Measurements from ENCODE around the gene NEK2.
A peak's percentile ranks its signal among the peaks of the same experiment; 100 is the strongest.

The NEK2 gene

DNA sequence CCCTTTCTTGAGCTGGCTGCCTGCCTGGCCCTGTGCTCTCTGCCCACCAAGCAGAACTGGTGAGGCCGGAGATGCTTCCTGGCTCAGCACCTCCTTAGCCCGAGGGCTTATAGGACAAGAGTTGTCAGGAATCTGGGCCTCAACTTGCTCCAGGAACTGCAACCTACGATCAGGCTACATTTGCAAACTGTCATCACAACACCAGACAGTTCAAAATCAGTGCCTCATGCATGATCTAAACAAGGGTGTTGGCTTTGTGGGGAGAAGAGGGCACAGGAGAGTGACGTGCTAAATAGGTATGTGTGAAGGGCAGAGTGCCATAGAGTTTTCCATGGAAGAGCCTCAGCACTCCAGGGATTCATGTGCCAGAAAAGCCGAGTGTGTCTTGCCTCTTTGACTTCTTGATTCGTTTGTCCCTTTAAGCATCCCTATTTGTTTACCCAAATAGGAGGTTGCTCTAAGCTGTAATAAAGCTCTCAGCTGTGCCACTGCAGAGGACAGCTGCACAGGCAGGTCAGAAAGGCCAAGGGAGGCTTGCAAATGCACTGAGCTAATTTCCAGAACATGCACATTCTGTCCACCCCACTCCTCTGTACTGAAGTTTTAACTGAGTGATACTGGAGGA is 30.2 kb upstream of the NEK2 start:
- no peak for TF ChIP-seq CTCF (IDR thresholded peaks at IDR 0.05; ENCODE audit: borderline replicate concordance, control extremely low read depth, extremely low read depth, insufficient read depth, missing control alignments)
- in situ Hi-C loops (cut with MboI; ENCODE audit: low sequenced_read_pairs, unreplicated experiment), result no loop called here
- no peak for DNase-seq (ENCODE audit: low spot score)

GRCh38 chr1:211704543-211704942 is 29.1 kb upstream of the NEK2 start:
- DNase-seq (ENCODE audit: low spot score), result no peak
- in situ Hi-C loops (cut with MboI; ENCODE audit: low sequenced_read_pairs, unreplicated experiment), result no loop called here
- no peak for TF ChIP-seq CTCF (IDR thresholded peaks at IDR 0.05; ENCODE audit: borderline replicate concordance, control extremely low read depth, extremely low read depth, insufficient read depth, missing control alignments)

GRCh38 chr1:211703812-211704537 is 28.6 kb upstream of the NEK2 start:
- DNase-seq (ENCODE audit: low spot score), result no peak
- TF ChIP-seq CTCF (IDR thresholded peaks at IDR 0.05; ENCODE audit: borderline replicate concordance, control extremely low read depth, extremely low read depth, insufficient read depth, missing control alignments), result no peak
- in situ Hi-C loops (cut with MboI; ENCODE audit: low sequenced_read_pairs, unreplicated experiment), result no loop called here

DNA sequence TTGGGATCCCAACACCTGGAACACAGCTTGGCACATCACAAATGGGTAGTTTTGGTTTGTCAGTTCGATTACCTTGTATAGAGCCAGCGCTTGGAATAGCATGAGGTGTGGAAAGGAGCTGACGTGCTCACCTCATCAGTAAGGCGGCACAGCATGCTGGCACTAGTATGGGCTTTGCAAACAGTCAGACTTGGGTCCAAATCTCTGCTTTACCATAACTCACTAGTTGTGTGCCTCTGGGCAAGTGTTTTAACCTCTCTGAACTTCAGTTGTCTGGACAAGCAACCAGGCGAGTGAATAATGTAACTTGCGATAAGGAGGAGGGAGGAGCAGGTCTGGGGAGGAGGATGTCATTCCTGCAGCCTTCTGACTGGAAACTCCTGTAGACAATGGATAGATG is 26.3 kb upstream of the NEK2 start:
- no peak for DNase-seq (ENCODE audit: low spot score)
- in situ Hi-C loops (cut with MboI; ENCODE audit: low sequenced_read_pairs, unreplicated experiment), result no loop called here
- no peak for TF ChIP-seq CTCF (IDR thresholded peaks at IDR 0.05; ENCODE audit: borderline replicate concordance, control extremely low read depth, extremely low read depth, insufficient read depth, missing control alignments)

GRCh38 chr1:211699059-211699458 is 23.6 kb upstream of the NEK2 start:
- DNase-seq (ENCODE audit: low spot score), result no peak
- TF ChIP-seq CTCF (IDR thresholded peaks at IDR 0.05; ENCODE audit: borderline replicate concordance, control extremely low read depth, extremely low read depth, insufficient read depth, missing control alignments), result no peak
- in situ Hi-C loops (cut with MboI; ENCODE audit: low sequenced_read_pairs, unreplicated experiment), result loop anchor here (10.0 to 25.0 kb wide), 3 partner anchors 336 to 663 kb away; partner anchors contain the start of genes DTL, INTS7 and PPP2R5A

DNA sequence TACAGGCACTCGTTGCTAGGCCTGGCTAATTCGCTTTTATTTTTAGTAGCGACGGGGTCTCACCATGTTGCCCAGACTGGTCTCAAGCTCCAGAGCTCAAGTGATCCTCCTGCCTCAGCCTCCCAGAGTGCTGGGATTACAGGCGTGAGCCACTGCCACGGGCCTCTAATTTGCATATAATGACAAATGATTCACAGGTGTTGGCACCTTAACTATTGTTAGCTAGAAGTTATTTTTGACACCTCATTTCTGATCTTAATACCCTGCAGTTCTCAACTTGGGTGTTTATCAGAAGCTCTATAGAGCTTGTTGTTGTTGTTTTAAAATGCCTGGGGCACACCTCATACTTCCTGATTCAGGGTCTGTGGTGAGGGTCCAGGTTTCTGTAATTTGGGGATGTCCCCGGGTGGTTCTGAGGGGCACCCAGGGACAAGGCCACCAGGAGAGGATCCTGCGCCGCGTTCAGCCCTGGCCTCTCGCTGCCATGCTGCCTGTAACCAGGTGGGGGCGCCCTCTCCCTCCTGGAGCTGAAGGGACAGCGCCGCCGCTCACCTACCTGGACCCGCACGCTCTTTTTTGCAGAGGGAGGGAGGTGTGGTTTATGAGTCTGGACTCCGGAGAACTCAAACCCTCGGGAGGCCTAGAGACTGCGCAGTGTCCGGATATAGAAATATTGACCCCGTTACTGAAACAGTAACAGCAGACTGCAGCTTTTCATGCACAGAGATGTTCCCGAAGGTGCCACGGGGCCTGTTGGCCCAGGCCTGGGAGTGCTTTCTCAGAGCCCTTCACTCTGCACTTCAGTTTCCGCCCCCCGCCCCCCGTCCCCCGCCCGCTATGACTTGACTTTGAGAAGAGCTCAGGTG is 23.0 kb upstream of the NEK2 start:
- DNase-seq (ENCODE audit: low spot score), result peak; percentile 87
- peak; percentile 99 for TF ChIP-seq CTCF (IDR thresholded peaks at IDR 0.05; ENCODE audit: borderline replicate concordance, control extremely low read depth, extremely low read depth, insufficient read depth, missing control alignments)
- in situ Hi-C loops (cut with MboI; ENCODE audit: low sequenced_read_pairs, unreplicated experiment), result loop anchor here (10.0 to 25.0 kb wide), 3 partner anchors 336 to 664 kb away; partner anchors contain the start of genes DTL, INTS7 and PPP2R5A

Measured in GM13976 (cell line).